Smooth muscle cell (in vitro differentiated cells): Measurements from ENCODE around the gene TYMP. TPM values are rescaled to one million over a fixed set of nuclear protein-coding genes. Genes with fewer than 3 reads are reported as not detected.
A peak's percentile ranks its signal among the peaks of the same experiment; 100 is the strongest.

Experiments used
- DNase-seq: peaks from one replicate; lab custom pipeline; 2025; ENCODE audit not compliant: unreplicated experiment; lab: John Stamatoyannopoulos, UW
- H2AFZ ChIP-seq: fragments of 200-600 bp; sonication (generic); 2 replicates; pipeline ENCODE4 v1.6.0; 2016; ENCODE audit warnings: antibody characterized with exemption, low read depth, mild to moderate bottlenecking
- H3F3A ChIP-seq: fragments of 200-600 bp; sonication (generic); 2 replicates; pipeline ENCODE4 v1.6.0; 2017; ENCODE audit warnings: antibody characterized with exemption, low read depth
- H3K27ac ChIP-seq: fragments of 200-600 bp; sonication (generic); 2 replicates; pipeline ENCODE4 v1.5.1; 2016; ENCODE audit warnings: low read depth, mild to moderate bottlenecking
- H3K27me3 ChIP-seq: fragments of 200-600 bp; sonication (generic); 2 replicates; pipeline ENCODE4 v1.6.1; 2016; ENCODE audit warnings: low read depth, mild to moderate bottlenecking
- H3K36me3 ChIP-seq: fragments of 200-600 bp; sonication (generic); 2 replicates; pipeline ENCODE4 v1.5.1; 2016; ENCODE audit warnings: low read depth
- H3K4me1 ChIP-seq: fragments of 200-600 bp; sonication (generic); 2 replicates; pipeline ENCODE4 v1.5.1; 2016; ENCODE audit warnings: low read depth
- H3K4me2 ChIP-seq: fragments of 200-600 bp; sonication (generic); 2 replicates; pipeline ENCODE4 v1.6.0; 2016; ENCODE audit warnings: mild to moderate bottlenecking
- H3K4me3 ChIP-seq: fragments of 200-600 bp; sonication (generic); 2 replicates; pipeline ENCODE4 v1.5.1; 2016; ENCODE audit warnings: mild to moderate bottlenecking
- H3K79me2 ChIP-seq: fragments of 200-600 bp; sonication (generic); 2 replicates; pipeline ENCODE4 v1.6.0; 2016; ENCODE audit warnings: low read depth, mild to moderate bottlenecking
- H3K9ac ChIP-seq: fragments of 200-600 bp; sonication (generic); 2 replicates; pipeline ENCODE4 v1.6.0; 2016; ENCODE audit warnings: low read depth
- H3K9me3 ChIP-seq: fragments of 200-600 bp; sonication (generic); replicated peaks from 2 replicates; pipeline ENCODE4 v1.5.1; 2016; ENCODE audit warnings: low read depth
- H4K20me1 ChIP-seq: fragments of 200-600 bp; sonication (generic); 2 replicates; pipeline ENCODE4 v1.6.0; 2016; ENCODE audit warnings: low read depth
- CTCF ChIP-seq: fragments of 200-600 bp; sonication (generic); IDR thresholded peaks from 2 replicates; pipeline ENCODE4 v1.5.1; 2017; ENCODE audit warnings: borderline replicate concordance, mild to moderate bottlenecking, antibody characterized with exemption; ENCODE audit not compliant: insufficient read depth, poor library complexity, severe bottlenecking
- WGBS: methylation state at CpG from one replicate; pipeline ENCODE4 v1.1.7; 2016; ENCODE audit warnings: low lambda C conversion rate; 5-methylcytosine and 5-hydroxymethylcytosine counted together
- polyA plus RNA-seq: library from polyadenylated mRNA; unstranded; fragments of >200 nt; fragmentation: Nextera tagmentation; extraction: Ambion mirVana; gene quantifications from 2 replicates; pipeline ENCODE4 v1.2.1, GENCODE V29; 2016
- total RNA-seq: library from RNA; depleted of rRNA; stranded (reverse); fragments of >200 nt; gene quantifications from 2 replicates; pipeline ENCODE4 v1.2.3, GENCODE V29; 2014

Gene TYMP
- total and polyA plus RNA-seq, 2 experiments from 2014 or later = 87.4 to 287 TPM

DNA sequence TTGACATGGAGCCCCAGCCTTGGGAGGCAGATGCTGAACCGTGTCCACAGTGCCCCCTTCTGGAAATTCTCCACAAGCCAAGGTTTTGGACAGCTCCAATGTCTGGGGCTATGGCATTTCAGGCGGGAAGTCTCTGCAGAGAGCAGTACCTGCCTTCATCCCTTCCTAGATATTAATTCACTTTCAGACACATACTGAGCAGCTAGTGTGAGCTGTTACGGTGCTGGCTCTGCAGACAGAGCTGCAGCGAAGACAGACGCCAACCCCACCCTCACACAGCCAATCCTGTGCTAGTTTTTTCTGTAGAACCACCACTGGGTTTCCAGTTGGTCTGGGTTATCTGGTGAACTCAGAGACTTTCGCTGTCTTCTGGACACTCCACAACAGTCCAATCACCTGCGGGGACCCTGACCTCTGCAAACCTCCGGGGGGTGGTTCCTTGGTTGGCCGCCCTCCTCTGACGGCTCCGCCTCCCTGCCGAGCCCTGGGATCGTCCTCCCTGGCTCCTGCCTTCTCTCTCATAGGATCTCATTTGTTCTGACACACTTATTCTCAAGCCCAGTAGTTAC, 31.4 kb downstream of the TYMP start:
- TF ChIP-seq CTCF = peak; percentile 49
- Histone ChIP-seq H3F3A (no peaks in the 10 kb centered on the region), H3K36me3 (no peaks in the 10 kb centered on the region), H2AFZ (no peak overlapping the region), H3K79me2 (no peaks in the 10 kb centered on the region), H4K20me1 (no peaks in the 10 kb centered on the region), H3K27me3 (no peaks in the 10 kb centered on the region), H3K27ac (no peak overlapping the region), H3K4me1 (no peaks in the 10 kb centered on the region), H3K4me2 (no peak overlapping the region), H3K9ac (no peak overlapping the region), H3K9me3 (no peaks in the 10 kb centered on the region), H3K4me3 (no peak overlapping the region)
- no peak for DNase-seq
- WGBS = 33% methylated on average over 13 of the region's 13 CpGs

- H3K9ac ChIP-seq = no peak overlapping the region
- H3K4me1 ChIP-seq = no peaks in the 10 kb centered on the region
- no peaks in the 10 kb centered on the region for H4K20me1 ChIP-seq
- WGBS = 89% methylated on average over 6 of the region's 6 CpGs
- no peak overlapping the region for H3K27ac ChIP-seq
- no peaks in the 10 kb centered on the region for H3K79me2 ChIP-seq
- no peaks in the 10 kb centered on the region for H3K9me3 ChIP-seq
- no peaks in the 10 kb centered on the region for H3K27me3 ChIP-seq
- H3K4me2 ChIP-seq = no peak overlapping the region
- no peak overlapping the region for H3K4me3 ChIP-seq
- DNase-seq = no peak
- H3K36me3 ChIP-seq = no peaks in the 10 kb centered on the region
- H2AFZ ChIP-seq = no peak overlapping the region
- H3F3A ChIP-seq = no peaks in the 10 kb centered on the region
- no peak for TF ChIP-seq CTCF
Observed at GRCh38 chr22:50497093-50497492, 32.7 kb downstream of the TYMP start.

- H3K9me3 ChIP-seq = no peaks in the 10 kb centered on the region
- H3K4me3 ChIP-seq = no peak overlapping the region
- H3K4me2 ChIP-seq = no peak overlapping the region
- no peak overlapping the region for H3K9ac ChIP-seq
- H3K27me3 ChIP-seq = no peaks in the 10 kb centered on the region
- no peaks in the 10 kb centered on the region for H3K36me3 ChIP-seq
- no peak for DNase-seq
- H3K4me1 ChIP-seq = no peaks in the 10 kb centered on the region
- no peaks in the 10 kb centered on the region for H4K20me1 ChIP-seq
- H3K79me2 ChIP-seq = no peaks in the 10 kb centered on the region
- WGBS = 91% methylated on average over 27 of the region's 27 CpGs
- H2AFZ ChIP-seq = no peak overlapping the region
- no peaks in the 10 kb centered on the region for H3F3A ChIP-seq
- H3K27ac ChIP-seq = no peak overlapping the region
- no peak for TF ChIP-seq CTCF
Observed at GRCh38 chr22:50490531-50491308, 39.1 kb downstream of the TYMP start.
